HG02885 (cell line): Measurements from ENCODE around the gene NKD1.

Experiments
- ATAC-seq: cut with Tn5 transposase; IDR thresholded peaks from one replicate; pipeline ENCODE4 v1.9.1; 2021; ENCODE audit warnings: mild to moderate bottlenecking; ENCODE audit not compliant: unreplicated experiment, poor library complexity

NKD1 gene

DNA sequence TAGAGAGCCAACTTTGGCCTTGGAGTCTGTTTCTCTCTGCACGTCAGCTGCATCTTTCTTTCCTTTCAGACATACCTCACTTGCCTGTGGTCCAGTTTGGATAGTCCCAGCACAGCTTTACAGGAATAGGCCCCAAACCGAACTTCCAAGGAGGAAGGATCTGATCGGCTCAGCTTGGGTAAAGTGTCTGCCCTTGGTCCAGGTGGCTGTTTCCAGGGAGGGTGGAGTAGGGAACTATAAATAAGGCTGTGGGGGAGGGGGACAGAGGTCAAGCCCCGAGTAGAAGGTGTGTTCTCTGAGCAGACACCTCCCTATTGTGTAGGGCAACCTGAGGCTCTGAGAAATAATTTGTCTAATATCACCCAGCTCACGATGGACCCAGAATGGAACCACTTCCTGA lies 29.2 kb upstream of the NKD1 start:
- no peak for ATAC-seq

- no peak for ATAC-seq
These were observed 28.6 kb upstream of the NKD1 start for GRCh38 chr16:50519602-50520001.

DNA sequence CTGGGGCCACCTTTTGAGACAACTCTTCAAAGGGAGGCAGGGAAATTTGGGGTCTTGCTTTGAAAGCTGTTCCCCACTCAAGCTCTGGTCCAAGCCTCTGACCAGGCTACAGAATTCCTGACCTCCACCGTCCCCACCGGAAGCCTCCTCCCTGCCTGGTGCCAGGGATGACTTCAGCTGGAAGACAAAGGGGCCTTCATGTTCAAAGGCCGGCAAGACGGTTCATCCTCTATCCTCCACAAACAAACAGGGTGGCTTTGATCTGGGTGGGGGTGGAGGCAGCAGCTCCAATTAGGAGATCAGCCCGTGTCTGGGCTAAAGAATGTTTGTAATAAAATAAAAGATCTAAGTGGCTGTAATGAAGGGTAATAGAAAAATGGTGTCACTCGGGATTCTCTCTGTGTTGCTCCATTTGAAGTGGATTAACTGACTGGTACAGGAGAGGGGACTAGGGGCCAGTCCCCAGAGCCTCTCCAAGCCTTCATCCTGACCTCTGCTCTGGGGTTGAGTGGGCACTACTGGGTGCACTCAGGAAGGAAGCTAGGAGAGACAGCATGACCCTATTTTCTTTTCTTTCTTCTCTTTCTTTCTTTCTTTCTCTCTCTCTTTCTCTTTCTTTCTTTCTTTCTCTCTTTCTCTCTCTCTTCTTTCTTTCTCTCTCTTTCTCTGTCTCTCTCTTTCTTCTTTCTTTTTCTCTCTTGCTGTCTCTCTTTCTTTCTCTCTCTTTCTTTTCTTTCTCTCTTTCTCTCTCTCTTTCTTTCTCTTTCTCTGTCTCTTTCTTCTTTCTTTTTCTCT lies 27.5 kb upstream of the NKD1 start:
- ATAC-seq = no peak

DNA sequence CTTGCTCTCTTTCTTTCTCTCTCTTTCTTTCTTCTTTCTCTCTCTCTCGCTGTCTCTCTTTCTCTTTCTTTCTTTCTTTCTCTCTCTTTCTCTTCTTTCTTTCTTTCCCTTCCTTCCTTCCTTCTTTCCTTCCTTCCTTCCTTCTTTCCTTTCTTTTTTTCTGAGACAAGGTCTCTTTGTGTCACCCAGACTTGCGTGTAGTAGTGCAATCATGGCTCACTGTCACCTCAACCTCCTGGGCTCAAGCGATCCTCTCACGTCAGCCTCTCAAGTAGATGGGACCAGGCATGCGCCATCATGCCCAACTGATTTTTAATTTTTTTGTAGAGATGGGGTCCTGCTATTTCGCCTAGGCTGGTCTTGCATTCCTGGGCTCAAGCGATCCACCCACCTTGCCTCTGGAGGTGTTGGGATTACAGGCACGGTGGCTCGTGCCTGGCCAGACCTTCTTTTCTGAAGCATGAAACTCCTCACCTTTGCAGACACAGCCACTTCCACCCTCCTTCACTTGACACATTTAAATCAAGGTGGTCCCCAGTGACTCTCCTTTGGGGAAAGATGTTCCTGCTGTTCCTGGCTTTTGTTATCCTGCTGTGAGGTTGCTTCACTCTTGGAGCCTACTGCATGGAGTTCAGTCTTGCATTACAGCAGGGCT lies 26.8 kb upstream of the NKD1 start:
- no peak for ATAC-seq

GRCh38 chr16:50522324-50522723 lies 25.9 kb upstream of the NKD1 start:
- ATAC-seq = no peak

- ATAC-seq = no peak
These were observed 24.5 kb upstream of the NKD1 start for GRCh38 chr16:50523710-50524109.

GRCh38 chr16:50525262-50525661 lies 22.9 kb upstream of the NKD1 start:
- ATAC-seq = no peak

- ATAC-seq = no peak
These were observed 22.5 kb upstream of the NKD1 start for GRCh38 chr16:50525716-50526115.

GRCh38 chr16:50526249-50526648 lies 21.9 kb upstream of the NKD1 start:
- no peak for ATAC-seq

GRCh38 chr16:50526796-50527195 lies 21.4 kb upstream of the NKD1 start:
- no peak for ATAC-seq

DNA sequence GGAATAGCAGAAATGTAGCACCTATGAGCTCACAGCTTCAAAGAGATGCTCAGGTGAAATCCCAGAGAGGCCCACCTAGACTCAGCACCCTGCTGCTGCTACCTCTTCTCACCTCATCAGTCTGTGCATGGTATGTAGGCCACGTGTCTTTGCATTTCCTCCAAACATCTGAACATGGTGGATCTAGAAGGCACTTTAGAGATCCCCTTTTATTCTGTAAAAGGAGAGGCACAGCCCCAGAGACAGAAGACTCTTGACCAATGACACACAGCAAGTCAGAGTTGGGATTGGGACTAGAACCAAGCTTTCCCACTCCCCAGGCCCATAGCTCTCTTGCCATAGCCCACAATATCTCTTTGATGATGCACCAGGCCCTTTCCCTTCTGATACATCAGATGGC lies 19.4 kb upstream of the NKD1 start:
- ATAC-seq = no peak

GRCh38 chr16:50529334-50529733 lies 18.9 kb upstream of the NKD1 start:
- no peak for ATAC-seq

GRCh38 chr16:50530277-50531236 lies 17.6 kb upstream of the NKD1 start:
- no peak for ATAC-seq

DNA sequence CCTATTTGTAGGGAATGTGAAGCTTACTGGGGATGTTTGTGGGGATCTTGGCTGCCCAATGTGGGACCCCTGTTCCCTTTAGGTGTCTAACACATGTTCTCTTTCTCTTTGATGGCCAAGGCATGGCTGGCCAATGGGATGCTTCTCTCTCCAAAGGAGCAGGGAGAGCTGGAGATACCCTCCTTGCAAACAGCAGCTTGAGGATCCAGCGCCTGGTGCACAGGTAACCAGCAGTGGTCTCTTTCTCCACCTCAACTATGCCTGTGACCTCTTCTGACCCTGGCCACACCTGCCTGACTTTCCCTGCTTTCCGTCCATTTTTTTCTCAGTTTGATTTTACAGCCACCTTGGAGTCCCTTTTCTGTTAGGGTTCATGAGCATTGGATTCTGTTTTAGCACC lies 16.8 kb upstream of the NKD1 start:
- ATAC-seq = no peak

- no peak for ATAC-seq
These were observed 16.3 kb upstream of the NKD1 start for GRCh38 chr16:50531901-50532300.

- no peak for ATAC-seq
These were observed 15.6 kb upstream of the NKD1 start for GRCh38 chr16:50532576-50532975.

GRCh38 chr16:50533317-50533716 lies 14.9 kb upstream of the NKD1 start:
- ATAC-seq = no peak

GRCh38 chr16:50534091-50534490 lies 14.1 kb upstream of the NKD1 start:
- no peak for ATAC-seq

DNA sequence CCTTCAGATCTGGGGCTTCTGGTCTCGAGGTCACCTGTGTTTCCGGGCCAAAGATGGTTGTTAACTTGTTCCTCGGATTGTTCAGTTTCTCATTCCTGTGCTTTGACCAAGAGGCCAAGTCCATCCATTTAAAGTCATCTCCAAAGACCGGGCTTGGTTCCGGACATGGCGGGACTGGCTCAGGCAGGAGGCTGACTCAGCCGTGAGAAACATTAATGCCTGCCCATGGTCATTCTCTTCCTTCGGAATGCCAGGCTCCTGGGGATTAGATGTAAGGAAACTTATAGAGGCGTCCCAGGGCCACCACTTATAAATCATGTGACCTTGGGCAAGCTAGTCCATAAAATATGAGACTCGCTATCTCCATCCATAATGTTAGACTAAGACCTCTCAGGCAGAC lies 13.6 kb upstream of the NKD1 start:
- ATAC-seq = no peak

GRCh38 chr16:50534958-50535357 lies 13.2 kb upstream of the NKD1 start:
- ATAC-seq = no peak
